Esophagus muscularis mucosa (tissue), 4 donors: ENCODE measurements around the gene TMEM150A. TPM values are rescaled to one million over a fixed set of nuclear protein-coding genes. Genes with fewer than 3 reads are reported as not detected.

ENCODE experiments used
- DNase-seq: peaks from one replicate; pipeline ENCODE4 v3.0.0-alpha.2; 2017; ENCODE audit errors: extremely low spot score
- H3K27ac ChIP-seq, 4 donors: fragments of 200-600 bp; sonication (generic); replicated peaks in 1 of 4; 1 replicate in 3 of 4; 2 replicates in 1 of 4; pipeline ENCODE4 v1.5.1; 2016 to 2019; ENCODE audit warnings: mild to moderate bottlenecking in 1 of 4
- H3K27me3 ChIP-seq, 4 donors: fragments of 200-600 bp; sonication (generic); one replicate each; pipeline versions ENCODE4 v1.5.1 to v1.6.0; 2016 to 2019
- H3K36me3 ChIP-seq, 4 donors: fragments of 200-600 bp; sonication (generic); one replicate each; pipeline ENCODE4 v1.5.1; 2016 to 2019
- H3K4me1 ChIP-seq, 4 donors: fragments of 200-600 bp; sonication (generic); one replicate each; pipeline ENCODE4 v1.5.1; 2016 to 2019
- H3K4me3 ChIP-seq, 4 donors: fragments of 200-600 bp; sonication (generic); 1 replicate in 2 of 4; 2 replicates in 2 of 4; pipeline ENCODE4 v1.5.1; 2016 to 2019; ENCODE audit warnings: mild to moderate bottlenecking in 4 of 4, moderate library complexity in 1 of 4
- H3K9me3 ChIP-seq, 4 donors: fragments of 200-600 bp; sonication (generic); 1 replicate in 3 of 4; 2 replicates in 1 of 4; pipeline ENCODE4 v1.5.1; 2016 to 2019
- EP300 ChIP-seq: sonication (generic); formaldehyde crosslinking; IDR thresholded peaks from one replicate; pipeline ENCODE4 v1.6.1; 2017; ENCODE audit warnings: antibody characterized with exemption
- POLR2A ChIP-seq: fragments of 450-650 bp; IDR thresholded peaks from one replicate; pipeline ENCODE4 v1.6.1; 2017; ENCODE audit warnings: antibody characterized with exemption, moderate library complexity, mild to moderate bottlenecking, low read depth
- POLR2AphosphoS5 ChIP-seq, 2 donors: sonication (generic); formaldehyde crosslinking; IDR thresholded peaks; one replicate each; pipeline ENCODE4 v1.6.1; 2017; ENCODE audit warnings: antibody characterized with exemption in 2 of 2
- WGBS: methylation state at CpG from one replicate; pipeline ENCODE4 v1.1.5; 2018; 5-methylcytosine and 5-hydroxymethylcytosine counted together
- intact Hi-C: fragments of 100-400 bp; cut with DNase I; formaldehyde crosslinking; loops from one replicate; pipeline ENCODE4 v1.15.1; 2023
- total RNA-seq, 4 donors: library from RNA; depleted of rRNA; stranded (reverse); fragments of >200 nt; gene quantifications; one replicate each; pipeline versions ENCODE4 v1.1.0 to v1.2.1, GENCODE V29; 2016
- TF ChIP-seq, protein P1 (sequence below), 3 experiments: fragments of 200-600 bp in 2 of 3; fragments of 450-650 bp in 1 of 3; sonication (generic) in 2 of 3; IDR thresholded peaks; one replicate each; pipeline ENCODE4 v1.5.1; 2017 to 2019; ENCODE audit warnings: antibody characterized with exemption in 3 of 3, mild to moderate bottlenecking in 2 of 3, moderate library complexity in 1 of 3

The TMEM150A gene, protein sequence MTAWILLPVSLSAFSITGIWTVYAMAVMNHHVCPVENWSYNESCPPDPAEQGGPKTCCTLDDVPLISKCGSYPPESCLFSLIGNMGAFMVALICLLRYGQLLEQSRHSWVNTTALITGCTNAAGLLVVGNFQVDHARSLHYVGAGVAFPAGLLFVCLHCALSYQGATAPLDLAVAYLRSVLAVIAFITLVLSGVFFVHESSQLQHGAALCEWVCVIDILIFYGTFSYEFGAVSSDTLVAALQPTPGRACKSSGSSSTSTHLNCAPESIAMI
- total RNA-seq: 10 to 100 TPM; 22.9 to 36.7 (median 27.5) TPM

DNA sequence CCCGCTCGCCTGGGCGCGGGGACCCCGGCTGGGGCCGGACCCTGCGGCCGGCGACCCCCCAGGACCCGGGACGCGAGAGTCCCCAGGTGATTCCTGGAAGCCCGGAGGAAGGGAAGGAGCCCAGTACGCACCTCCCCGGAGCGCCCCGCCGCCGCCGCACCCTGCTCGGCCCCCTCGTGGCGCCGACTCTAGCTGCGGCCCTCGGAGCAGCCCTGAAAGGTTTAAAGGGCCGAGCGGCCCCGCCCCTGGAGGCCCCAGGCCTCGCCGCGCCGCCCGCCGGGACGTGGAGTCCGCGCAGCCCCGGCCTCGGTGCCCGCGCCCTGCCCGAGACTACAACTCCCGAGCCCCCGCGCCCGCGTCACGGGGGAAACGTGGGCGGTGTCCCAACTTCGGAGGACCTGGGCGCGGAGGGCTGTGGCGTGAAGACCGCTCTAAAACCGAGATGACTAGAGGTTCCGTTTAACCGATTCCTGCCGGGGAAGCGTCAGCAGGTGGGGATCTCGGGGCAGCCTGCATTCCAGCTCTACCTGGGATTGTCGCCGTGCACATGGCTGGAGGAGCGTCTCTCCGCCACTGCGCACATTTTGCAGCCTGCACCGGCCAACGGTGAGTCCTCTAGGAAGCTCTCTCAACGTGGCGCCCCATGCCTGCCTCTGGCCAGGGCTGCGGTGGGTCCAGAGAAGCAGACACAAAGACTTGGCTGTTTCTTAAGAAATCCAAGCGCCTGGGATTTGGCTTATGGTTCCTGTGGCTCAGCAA, at the start of gene TMEM150A:
TMEM150A (minus strand) TSS at position 223 of the 759 bp plus-strand sequence. CDS start 750 bp downstream, outside the sequence.
- Histone ChIP-seq H3K4me3 (peak within 1 kb of the TSS; percentile 74 to 95 (median 84)), H3K27me3 (no peaks in the 10 kb centered on the region), H3K4me1 (peaks cover 52 to 73% (median 63%) of the 10 kb centered on the region in 4 donors), H3K9me3 (no peaks in the 10 kb centered on the region), H3K27ac (peak within 1 kb of the TSS; percentile 88 to 95 (median 92)), H3K36me3 (peaks cover 6 to 46% (median 35%) of the 10 kb centered on the region in 4 donors)
- DNase-seq: peak; percentile 98
- peak; percentile 61 for TF ChIP-seq POLR2A
- TF ChIP-seq, protein P1, sequence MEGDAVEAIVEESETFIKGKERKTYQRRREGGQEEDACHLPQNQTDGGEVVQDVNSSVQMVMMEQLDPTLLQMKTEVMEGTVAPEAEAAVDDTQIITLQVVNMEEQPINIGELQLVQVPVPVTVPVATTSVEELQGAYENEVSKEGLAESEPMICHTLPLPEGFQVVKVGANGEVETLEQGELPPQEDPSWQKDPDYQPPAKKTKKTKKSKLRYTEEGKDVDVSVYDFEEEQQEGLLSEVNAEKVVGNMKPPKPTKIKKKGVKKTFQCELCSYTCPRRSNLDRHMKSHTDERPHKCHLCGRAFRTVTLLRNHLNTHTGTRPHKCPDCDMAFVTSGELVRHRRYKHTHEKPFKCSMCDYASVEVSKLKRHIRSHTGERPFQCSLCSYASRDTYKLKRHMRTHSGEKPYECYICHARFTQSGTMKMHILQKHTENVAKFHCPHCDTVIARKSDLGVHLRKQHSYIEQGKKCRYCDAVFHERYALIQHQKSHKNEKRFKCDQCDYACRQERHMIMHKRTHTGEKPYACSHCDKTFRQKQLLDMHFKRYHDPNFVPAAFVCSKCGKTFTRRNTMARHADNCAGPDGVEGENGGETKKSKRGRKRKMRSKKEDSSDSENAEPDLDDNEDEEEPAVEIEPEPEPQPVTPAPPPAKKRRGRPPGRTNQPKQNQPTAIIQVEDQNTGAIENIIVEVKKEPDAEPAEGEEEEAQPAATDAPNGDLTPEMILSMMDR (IDR thresholded peaks at IDR 0.05): peak in 2 of 3 experiments; percentile 34 to 52
- no peak for TF ChIP-seq EP300
- TF ChIP-seq POLR2AphosphoS5 (IDR thresholded peaks at IDR 0.05): peak; percentile 84 to 88
- WGBS: 0% methylated on average over 5 of the region's 73 CpGs
- intact Hi-C loops: loop anchor here (5.0 kb wide), 1 partner anchor 170 kb away; no protein-coding TSS in a partner anchor

DNA sequence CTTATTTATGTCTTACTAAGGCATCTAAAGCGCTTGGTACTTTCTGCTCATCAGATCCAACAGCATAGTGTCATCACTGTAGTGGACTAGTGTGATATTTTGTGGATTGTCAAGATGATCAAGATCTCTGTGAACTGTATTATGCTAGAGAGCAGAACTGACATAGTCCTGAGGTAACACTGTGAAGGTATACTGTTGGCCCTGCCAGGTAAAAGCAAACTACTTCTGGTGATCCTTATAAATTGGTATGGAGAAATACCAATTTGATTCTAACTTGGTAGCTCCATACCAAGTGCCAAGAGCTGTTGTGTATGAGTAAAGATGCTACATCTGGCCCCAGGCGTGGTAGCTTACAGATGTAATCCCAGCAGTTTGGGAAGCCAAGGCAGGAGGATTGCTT, 49.6 kb upstream of the TMEM150A start:
- DNase-seq: no peak
- intact Hi-C loops: no loop called here
- H3K4me1 ChIP-seq: peaks cover 0 to 3% (median 1%) of the 10 kb centered on the region in 4 donors
- H3K27ac ChIP-seq: no peak overlapping the region
- H3K27me3 ChIP-seq: no peaks in the 10 kb centered on the region
- no peaks in the 10 kb centered on the region for H3K9me3 ChIP-seq
- TF ChIP-seq, protein P1 (IDR thresholded peaks at IDR 0.05): no peak
- TF ChIP-seq POLR2A: no peak
- TF ChIP-seq POLR2AphosphoS5 (IDR thresholded peaks at IDR 0.05): no peak
- TF ChIP-seq EP300: no peak
- WGBS: 100% methylated on average over 2 of the region's 2 CpGs
- H3K4me3 ChIP-seq: no peak overlapping the region
- peaks cover 32 to 93% (median 74%) of the 10 kb centered on the region in 4 donors for H3K36me3 ChIP-seq

DNA sequence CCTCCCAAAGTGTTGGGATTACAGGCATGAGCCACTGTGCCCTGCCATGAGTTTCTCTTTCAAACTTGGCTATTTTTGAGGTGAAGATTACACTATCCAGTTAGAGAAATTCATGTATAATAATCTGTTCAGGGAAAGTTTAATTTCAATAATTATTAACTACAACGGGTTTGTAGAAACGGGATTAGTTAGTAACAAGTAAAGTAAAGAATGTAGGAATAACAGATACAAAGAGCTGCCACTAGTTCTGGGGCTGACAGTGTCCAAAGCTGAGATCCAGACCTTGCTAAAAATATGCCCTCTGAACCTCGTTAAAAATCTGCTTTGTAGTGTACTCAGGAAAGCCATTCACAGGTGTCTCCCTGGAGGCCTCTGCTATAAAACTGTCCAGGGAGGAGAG, 48.6 kb upstream of the TMEM150A start:
- Histone ChIP-seq H3K27ac (no peak overlapping the region), H3K4me1 (peaks cover 0 to 3% (median 1%) of the 10 kb centered on the region in 4 donors), H3K36me3 (peaks cover 41 to 93% (median 76%) of the 10 kb centered on the region in 4 donors), H3K27me3 (no peaks in the 10 kb centered on the region), H3K9me3 (no peaks in the 10 kb centered on the region), H3K4me3 (no peak overlapping the region)
- 92% methylated on average over 3 of the region's 3 CpGs for WGBS
- no peak for DNase-seq
- intact Hi-C loops: no loop called here
- TF ChIP-seq EP300 (no peak), POLR2AphosphoS5 (IDR thresholded peaks at IDR 0.05) (no peak)

DNA sequence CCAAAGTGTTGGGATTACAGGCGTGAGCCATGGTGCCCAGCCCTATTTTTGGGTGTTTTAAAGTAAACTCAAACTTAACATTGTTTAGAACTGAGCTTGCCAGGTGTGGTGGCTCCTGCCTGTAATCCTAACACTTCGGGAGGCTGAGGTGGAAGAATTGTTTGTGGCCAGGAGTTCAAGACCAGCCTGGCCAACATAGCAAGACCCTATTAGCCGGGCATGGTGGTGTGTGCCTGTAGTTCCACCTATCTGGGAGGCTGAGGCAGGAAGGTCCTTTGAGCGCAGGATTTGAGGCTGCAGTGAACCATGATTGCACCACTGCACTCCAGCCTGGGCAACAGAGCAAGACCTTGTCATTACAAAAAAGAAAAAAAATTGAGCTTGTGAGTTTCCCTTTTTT, 48.0 kb upstream of the TMEM150A start:
- intact Hi-C loops: no loop called here
- Histone ChIP-seq H3K4me3 (no peak overlapping the region), H3K27ac (no peak overlapping the region), H3K36me3 (peaks cover 48 to 96% (median 79%) of the 10 kb centered on the region in 4 donors), H3K9me3 (no peaks in the 10 kb centered on the region), H3K27me3 (no peaks in the 10 kb centered on the region), H3K4me1 (peaks cover 0 to 3% (median 1%) of the 10 kb centered on the region in 4 donors)
- TF ChIP-seq, protein P1 (IDR thresholded peaks at IDR 0.05): no peak
- TF ChIP-seq EP300 (no peak), POLR2A (no peak), POLR2AphosphoS5 (IDR thresholded peaks at IDR 0.05) (no peak)
- DNase-seq: no peak
- 100% methylated on average over 2 of the region's 4 CpGs for WGBS
